H9 (cell line): Measurements from ENCODE around the gene CD209. TPM values are rescaled to one million over a fixed set of nuclear protein-coding genes. Genes with fewer than 3 reads are reported as not detected.

ENCODE experiments used
- DNase-seq: peaks from one replicate; pipeline ENCODE4 v3.0.0-alpha.2; 2017
- H2AFZ ChIP-seq: one replicate; pipeline ENCODE4 v1.6.1; 2013; ENCODE audit warnings: mild to moderate bottlenecking, low read length, control low read depth, moderate library complexity
- H2AK5ac ChIP-seq: 2 replicates; pipeline ENCODE4 v1.6.1; 2013; ENCODE audit warnings: low read length, control low read depth, mixed read lengths; ENCODE audit not compliant: insufficient read length
- H2BK120ac ChIP-seq: one replicate; pipeline ENCODE4 v1.6.1; 2013; ENCODE audit warnings: low read depth, mild to moderate bottlenecking, low read length, control low read depth, inconsistent platforms; ENCODE audit not compliant: poor library complexity, severe bottlenecking
- H2BK12ac ChIP-seq: 2 replicates; pipeline ENCODE4 v1.6.1; 2013; ENCODE audit warnings: low read length, control low read depth, mixed read lengths, low read depth; ENCODE audit not compliant: insufficient read length
- H2BK15ac ChIP-seq: 2 replicates; pipeline ENCODE4 v1.6.1; 2013; ENCODE audit warnings: low read depth, low read length, control low read depth
- H2BK20ac ChIP-seq: one replicate; pipeline ENCODE4 v1.6.1; 2013; ENCODE audit warnings: low read depth, mild to moderate bottlenecking, low read length, control low read depth, inconsistent platforms; ENCODE audit not compliant: poor library complexity, severe bottlenecking
- H2BK5ac ChIP-seq: 2 replicates; pipeline ENCODE4 v1.6.1; 2013; ENCODE audit warnings: low read length, control low read depth, mixed read lengths; ENCODE audit not compliant: insufficient read length
- H3K14ac ChIP-seq: 2 replicates; pipeline ENCODE4 v1.6.1; 2013; ENCODE audit warnings: low read length, control low read depth; ENCODE audit not compliant: insufficient read depth
- H3K18ac ChIP-seq: 2 replicates; pipeline ENCODE4 v1.6.1; 2013; ENCODE audit warnings: low read depth, mild to moderate bottlenecking, mixed read lengths, low read length, control low read depth; ENCODE audit not compliant: insufficient read length
- H3K23ac ChIP-seq: 2 replicates; pipeline ENCODE4 v1.6.1; 2013; ENCODE audit warnings: low read length, control low read depth, mixed read lengths, low read depth; ENCODE audit not compliant: insufficient read length
- H3K23me2 ChIP-seq: 2 replicates; pipeline ENCODE4 v1.6.1; 2013; ENCODE audit warnings: low read depth, mild to moderate bottlenecking, mixed read lengths, low read length, control low read depth; ENCODE audit not compliant: insufficient read length, poor library complexity, severe bottlenecking
- H3K27ac ChIP-seq: 2 replicates; pipeline ENCODE4 v1.5.1; 2013; ENCODE audit warnings: low read length, control low read depth, mixed read lengths, low read depth; ENCODE audit not compliant: insufficient read length
- H3K27me3 ChIP-seq: 2 replicates; pipeline ENCODE4 v1.6.1; 2013; ENCODE audit warnings: low read length, control low read depth, inconsistent platforms; ENCODE audit not compliant: insufficient read depth
- H3K4ac ChIP-seq: 2 replicates; pipeline ENCODE4 v1.6.1; 2013; ENCODE audit warnings: low read depth, mild to moderate bottlenecking, control low read depth, inconsistent platforms, low read length, moderate library complexity
- H3K4me1 ChIP-seq: 2 replicates; pipeline ENCODE4 v1.6.1; 2013; ENCODE audit warnings: low read length, control low read depth, inconsistent platforms; ENCODE audit not compliant: insufficient read depth
- H3K4me2 ChIP-seq: 2 replicates; pipeline ENCODE4 v1.6.1; 2013; ENCODE audit warnings: low read length, control low read depth, mixed read lengths; ENCODE audit not compliant: insufficient read length, insufficient read depth
- H3K56ac ChIP-seq: 2 replicates; pipeline ENCODE4 v1.6.1; 2013; ENCODE audit warnings: low read depth, mild to moderate bottlenecking, mixed read lengths, low read length, control low read depth; ENCODE audit not compliant: insufficient read length
- H3K79me1 ChIP-seq: 2 replicates; pipeline ENCODE4 v1.6.1; 2013; ENCODE audit warnings: low read depth, mild to moderate bottlenecking, moderate library complexity, low read length, control low read depth, inconsistent platforms; ENCODE audit not compliant: insufficient read depth, poor library complexity, severe bottlenecking
- H3K79me2 ChIP-seq: 2 replicates; pipeline ENCODE4 v1.6.1; 2013; ENCODE audit warnings: low read length, control low read depth, inconsistent platforms; ENCODE audit not compliant: insufficient read depth
- H3K9ac ChIP-seq: 2 replicates; pipeline ENCODE4 v1.6.1; 2013; ENCODE audit warnings: low read length, control low read depth, mixed read lengths; ENCODE audit not compliant: insufficient read length; ENCODE audit errors: extremely low read depth
- H3K9me3 ChIP-seq: one replicate; pipeline ENCODE4 v1.6.1; 2013; ENCODE audit warnings: low read depth, low read length, inconsistent platforms; ENCODE audit not compliant: control insufficient read depth
- H3T11ph ChIP-seq: one replicate; pipeline ENCODE4 v1.6.1; 2013; ENCODE audit warnings: mild to moderate bottlenecking, low read length, control low read depth, inconsistent platforms
- H4K20me1 ChIP-seq: one replicate; pipeline ENCODE4 v1.6.1; 2013; ENCODE audit not compliant: control insufficient read depth, insufficient read length, insufficient read depth
- H4K5ac ChIP-seq: 2 replicates; pipeline ENCODE4 v1.6.1; 2013; ENCODE audit warnings: low read depth, mild to moderate bottlenecking, mixed read lengths, low read length, control low read depth; ENCODE audit not compliant: insufficient read length
- H4K8ac ChIP-seq: replicated peaks from 2 replicates; pipeline ENCODE4 v1.6.1; 2013; ENCODE audit warnings: low read length, control low read depth, mixed read lengths, low read depth; ENCODE audit not compliant: insufficient read length
- H4K91ac ChIP-seq: 2 replicates; pipeline ENCODE4 v1.6.1; 2013; ENCODE audit warnings: low read depth, mild to moderate bottlenecking, moderate library complexity, mixed read lengths, low read length, control low read depth; ENCODE audit not compliant: insufficient read length
- H3K27ac Mint-ChIP-seq, 3 experiments: 2 replicates in 2 of 3; 3 replicates in 1 of 3; pipeline ENCODE4 v1.8.0; 2020 to 2021; ENCODE audit warnings: mixed read lengths in 3 of 3, mild to moderate bottlenecking in 1 of 3, moderate library complexity in 1 of 3
- H3K27me3 Mint-ChIP-seq: 2 replicates; pipeline ENCODE4 v1.8.0; 2021; ENCODE audit warnings: low read depth, mild to moderate bottlenecking, moderate library complexity, mixed read lengths
- H3K36me3 Mint-ChIP-seq, 3 experiments: 2 replicates in 2 of 3; 3 replicates in 1 of 3; pipeline ENCODE4 v1.8.0; 2020 to 2021; ENCODE audit warnings: low read depth in 3 of 3, mixed read lengths in 3 of 3; ENCODE audit not compliant: insufficient read depth in 1 of 3
- H3K4me1 Mint-ChIP-seq, 2 experiments: 2 replicates each; pipeline ENCODE4 v1.8.0; 2020; ENCODE audit warnings: mixed read lengths in 2 of 2
- H3K4me3 Mint-ChIP-seq, 2 experiments: 2 replicates in 1 of 2; 3 replicates in 1 of 2; pipeline ENCODE4 v1.8.0; 2020 to 2021; ENCODE audit warnings: mild to moderate bottlenecking in 2 of 2, mixed read lengths in 2 of 2, moderate library complexity in 1 of 2
- H3K9me3 Mint-ChIP-seq, 2 experiments: 2 replicates in 1 of 2; 3 replicates in 1 of 2; pipeline ENCODE4 v1.8.0; 2020; ENCODE audit warnings: mild to moderate bottlenecking in 2 of 2, mixed read lengths in 2 of 2, moderate library complexity in 1 of 2
- WGBS: extraction: QIAGEN DNeasy Blood & Tissue Kit; methylation state at CpG from one replicate; pipeline ENCODE4 v1.1.7; 2013; ENCODE audit warnings: missing lambda C conversion rate, low lambda C conversion rate, mixed read lengths; ENCODE audit not compliant: insufficient read length; ENCODE audit errors: extremely low coverage; 5-methylcytosine and 5-hydroxymethylcytosine counted together
- total RNA-seq: library from RNA; stranded (reverse); gene quantifications from 2 replicates; pipeline ENCODE4 v1.2.1, GENCODE V29; 2021
- TF ChIP-seq, protein P1 (sequence below): fragments of 200-600 bp; sonication (generic); conservative IDR thresholded peaks from 3 replicates; pipeline ENCODE4 v1.8.0; 2021; ENCODE audit warnings: antibody characterized with exemption, mild to moderate bottlenecking

CD209 gene
- total RNA-seq, 1 experiment from 2014 or later: not detected

GRCh38 chr19:7736148-7736547, 11.2 kb downstream of the CD209 start:
- Histone ChIP-seq H3K4me1 (no peaks in the 10 kb centered on the region; the same call in 1 of the 2 replicates), H3K56ac (no peak overlapping the region), H3K4ac (no peak overlapping the region), H3K27me3 (no peaks in the 10 kb centered on the region; the same call in 1 of the 2 replicates), H3K14ac (no peak overlapping the region), H3T11ph (no peak overlapping the region), H3K79me1 (no peaks in the 10 kb centered on the region), H2AK5ac (no peak overlapping the region), H4K5ac (no peak overlapping the region), H3K18ac (no peak overlapping the region), H3K4me2 (no peak overlapping the region), H4K91ac (no peak overlapping the region), H3K23ac (no peak overlapping the region), H3K79me2 (no peaks in the 10 kb centered on the region), H2AFZ (no peak overlapping the region), H3K27ac (no peak overlapping the region), H2BK12ac (no peak overlapping the region), H3K23me2 (no peaks in the 10 kb centered on the region), H4K8ac (no peak overlapping the region), H2BK20ac (no peak overlapping the region), H3K9ac (no peak overlapping the region), H2BK15ac (no peak overlapping the region), H4K20me1 (no peaks in the 10 kb centered on the region), H2BK120ac (no peak overlapping the region), H3K9me3 (no peaks in the 10 kb centered on the region), H2BK5ac (no peak overlapping the region)
- Mint-ChIP-seq H3K27ac (no peak overlapping the region), H3K36me3 (no peaks in the 10 kb centered on the region), H3K9me3 (no peaks in the 10 kb centered on the region; a peak in 1 of 5 replicates), H3K4me1 (peaks cover 4 to 7% of the 10 kb centered on the region in 2 experiments), H3K27me3 (peaks cover 81% of the 10 kb centered on the region), H3K4me3 (no peak overlapping the region)
- TF ChIP-seq, protein P1, sequence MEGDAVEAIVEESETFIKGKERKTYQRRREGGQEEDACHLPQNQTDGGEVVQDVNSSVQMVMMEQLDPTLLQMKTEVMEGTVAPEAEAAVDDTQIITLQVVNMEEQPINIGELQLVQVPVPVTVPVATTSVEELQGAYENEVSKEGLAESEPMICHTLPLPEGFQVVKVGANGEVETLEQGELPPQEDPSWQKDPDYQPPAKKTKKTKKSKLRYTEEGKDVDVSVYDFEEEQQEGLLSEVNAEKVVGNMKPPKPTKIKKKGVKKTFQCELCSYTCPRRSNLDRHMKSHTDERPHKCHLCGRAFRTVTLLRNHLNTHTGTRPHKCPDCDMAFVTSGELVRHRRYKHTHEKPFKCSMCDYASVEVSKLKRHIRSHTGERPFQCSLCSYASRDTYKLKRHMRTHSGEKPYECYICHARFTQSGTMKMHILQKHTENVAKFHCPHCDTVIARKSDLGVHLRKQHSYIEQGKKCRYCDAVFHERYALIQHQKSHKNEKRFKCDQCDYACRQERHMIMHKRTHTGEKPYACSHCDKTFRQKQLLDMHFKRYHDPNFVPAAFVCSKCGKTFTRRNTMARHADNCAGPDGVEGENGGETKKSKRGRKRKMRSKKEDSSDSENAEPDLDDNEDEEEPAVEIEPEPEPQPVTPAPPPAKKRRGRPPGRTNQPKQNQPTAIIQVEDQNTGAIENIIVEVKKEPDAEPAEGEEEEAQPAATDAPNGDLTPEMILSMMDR: no peak
- no CpG with 5 or more reads among the region's 1 CpG for WGBS
- DNase-seq: no peak
